OCI-LY1 (cell line): Measurements from ENCODE around the gene ASPM.

ENCODE experiments used
- H2AFZ ChIP-seq: fragments of 200-600 bp; sonication (generic), shearing (Covaris generic); 2 replicates; pipeline ENCODE4 v1.6.0; 2014; ENCODE audit warnings: antibody characterized with exemption, mild to moderate bottlenecking, low read length
- H3F3A ChIP-seq: fragments of 200-600 bp; sonication (generic), shearing (Covaris generic); 2 replicates; pipeline ENCODE4 v1.6.0; 2014; ENCODE audit warnings: mild to moderate bottlenecking, antibody characterized with exemption, low read length, moderate library complexity; ENCODE audit not compliant: insufficient read depth
- H3K27ac ChIP-seq: fragments of 200-600 bp; sonication (generic); 2 replicates; pipeline ENCODE4 v1.5.1; 2014; ENCODE audit warnings: low read length, mixed run types, mild to moderate bottlenecking, low read depth; ENCODE audit not compliant: poor library complexity, severe bottlenecking
- H3K27me3 ChIP-seq: fragments of 200-600 bp; sonication (generic); 2 replicates; pipeline ENCODE4 v1.6.0; 2014; ENCODE audit warnings: antibody characterized with exemption, mild to moderate bottlenecking, low read length, moderate library complexity; ENCODE audit not compliant: insufficient read depth
- H3K36me3 ChIP-seq: fragments of 200-600 bp; sonication (generic); 2 replicates; pipeline ENCODE4 v1.6.1; 2014; ENCODE audit warnings: mild to moderate bottlenecking, antibody characterized with exemption, low read length, moderate library complexity, mixed read lengths; ENCODE audit not compliant: insufficient read depth
- H3K4me1 ChIP-seq: fragments of 200-600 bp; sonication (generic); 2 replicates; pipeline ENCODE4 v1.5.1; 2014; ENCODE audit warnings: mild to moderate bottlenecking, low read length, moderate library complexity; ENCODE audit not compliant: insufficient read depth, severe bottlenecking
- H3K4me2 ChIP-seq: fragments of 200-600 bp; sonication (generic), shearing (Covaris generic); 2 replicates; pipeline ENCODE4 v1.6.1; 2014; ENCODE audit warnings: low read length
- H3K4me3 ChIP-seq: fragments of 200-600 bp; sonication (generic); 2 replicates; pipeline ENCODE4 v1.5.1; 2014; ENCODE audit warnings: low read length, low read depth, mild to moderate bottlenecking, mixed read lengths; ENCODE audit not compliant: poor library complexity, severe bottlenecking
- H3K79me2 ChIP-seq: fragments of 200-600 bp; shearing (Covaris generic); 2 replicates; pipeline ENCODE4 v1.6.1; 2016; ENCODE audit warnings: mixed run types, low read length, mixed read lengths; ENCODE audit not compliant: insufficient read depth
- H3K9ac ChIP-seq: fragments of 200-600 bp; sonication (generic), shearing (Covaris generic); 2 replicates; pipeline ENCODE4 v1.6.1; 2014; ENCODE audit warnings: mild to moderate bottlenecking, low read length, mixed read lengths
- H3K9me2 ChIP-seq: fragments of 200-600 bp; sonication (generic), shearing (Covaris generic); 2 replicates; pipeline ENCODE4 v1.6.1; 2014; ENCODE audit warnings: low read depth, mild to moderate bottlenecking, low read length, mixed read lengths
- H3K9me3 ChIP-seq: fragments of 200-600 bp; shearing (Covaris generic); 2 replicates; pipeline ENCODE4 v1.6.1; 2014; ENCODE audit warnings: low read length, mixed read lengths
- H4K20me1 ChIP-seq: fragments of 200-600 bp; sonication (generic), shearing (Covaris generic); 2 replicates; pipeline ENCODE4 v1.6.0; 2016; ENCODE audit warnings: mild to moderate bottlenecking, low read length; ENCODE audit not compliant: insufficient read depth
- CTCF ChIP-seq: fragments of 200-600 bp; sonication (generic), shearing (Covaris generic); IDR thresholded peaks from 2 replicates; pipeline ENCODE4 v1.5.1; 2017; ENCODE audit warnings: mild to moderate bottlenecking, antibody characterized with exemption, low read length, moderate library complexity, mixed read lengths
- EZH2 ChIP-seq: fragments of 200-600 bp; sonication (generic), shearing (Covaris generic); IDR thresholded peaks from 2 replicates; pipeline ENCODE4 v1.8.0; 2017; ENCODE audit warnings: borderline replicate concordance, mixed run types, mild to moderate bottlenecking, antibody characterized with exemption, low read length, moderate library complexity, mixed read lengths

Gene ASPM

GRCh38 chr1:197174818-197175217 lies 28.3 kb upstream of the ASPM start:
- H3K9ac ChIP-seq, result no peak overlapping the region
- no peaks in the 10 kb centered on the region; the same call in 1 of the 2 replicates for H3F3A ChIP-seq
- H3K9me2 ChIP-seq, result no peaks in the 10 kb centered on the region
- no peaks in the 10 kb centered on the region for H3K79me2 ChIP-seq
- no peak overlapping the region for H2AFZ ChIP-seq
- no peak overlapping the region for H3K4me2 ChIP-seq
- H3K9me3 ChIP-seq, result no peaks in the 10 kb centered on the region
- no peak overlapping the region for H3K27ac ChIP-seq
- H3K27me3 ChIP-seq, result no peaks in the 10 kb centered on the region
- H3K36me3 ChIP-seq, result peaks cover 69% of the 10 kb centered on the region
- TF ChIP-seq EZH2 (no peak), CTCF (no peak)
- no peaks in the 10 kb centered on the region for H3K4me1 ChIP-seq
- H3K4me3 ChIP-seq, result no peak overlapping the region
- H4K20me1 ChIP-seq, result no peaks in the 10 kb centered on the region

- no peak overlapping the region for H3K4me3 ChIP-seq
- no peak overlapping the region for H3K9ac ChIP-seq
- TF ChIP-seq EZH2 (no peak), CTCF (no peak)
- H3K9me2 ChIP-seq, result no peaks in the 10 kb centered on the region
- H3F3A ChIP-seq, result no peaks in the 10 kb centered on the region; the same call in 1 of the 2 replicates
- H3K27ac ChIP-seq, result no peak overlapping the region
- H3K79me2 ChIP-seq, result no peaks in the 10 kb centered on the region
- H3K4me1 ChIP-seq, result no peaks in the 10 kb centered on the region
- H3K4me2 ChIP-seq, result no peak overlapping the region
- no peaks in the 10 kb centered on the region for H3K9me3 ChIP-seq
- H3K27me3 ChIP-seq, result no peaks in the 10 kb centered on the region
- no peaks in the 10 kb centered on the region for H4K20me1 ChIP-seq
- no peak overlapping the region for H2AFZ ChIP-seq
- H3K36me3 ChIP-seq, result peaks cover 63% of the 10 kb centered on the region
Measured at GRCh38 chr1:197173571-197174507, 27.4 kb upstream of the ASPM start.

- Histone ChIP-seq H3K4me3 (no peak overlapping the region), H3K36me3 (peaks cover 56% of the 10 kb centered on the region), H3K4me2 (no peak overlapping the region), H3K9ac (no peak overlapping the region), H3K4me1 (no peaks in the 10 kb centered on the region), H3K27ac (no peak overlapping the region), H3F3A (no peaks in the 10 kb centered on the region; the same call in 1 of the 2 replicates), H3K9me3 (no peaks in the 10 kb centered on the region), H3K79me2 (no peaks in the 10 kb centered on the region), H3K9me2 (no peaks in the 10 kb centered on the region), H3K27me3 (no peaks in the 10 kb centered on the region), H2AFZ (no peak overlapping the region), H4K20me1 (no peaks in the 10 kb centered on the region)
- TF ChIP-seq EZH2, result no peak
- TF ChIP-seq CTCF, result no peak
Measured at GRCh38 chr1:197171531-197171930, 25.1 kb upstream of the ASPM start.
